Liver (tissue), 9 donors: ENCODE results near the gene TLE4. TPM values are rescaled to one million over a fixed set of nuclear protein-coding genes. Genes with fewer than 3 reads are reported as not detected.
"Not testable (repeated sequence)": the region's sequence is repeated elsewhere in the genome, so short reads cannot be mapped to it uniquely, and the experiment has no call there.

Experiments
- DNase-seq: peaks from one replicate; pipeline ENCODE4 v3.0.0-alpha.2; 2017; ENCODE audit warnings: low spot score
- H3K27ac ChIP-seq, 2 donors: one replicate each; pipeline ENCODE4 v1.7.0; 2013; ENCODE audit warnings: inconsistent platforms in 2 of 2, low read length in 2 of 2, control low read depth in 1 of 2, low read depth in 1 of 2, mild to moderate bottlenecking in 1 of 2
- H3K27me3 ChIP-seq, 4 donors: one replicate each; pipeline versions ENCODE4 v1.6.1 to v1.7.0; 2013; ENCODE audit warnings: low read length in 3 of 4, inconsistent platforms in 1 of 4, mild to moderate bottlenecking in 1 of 4, moderate library complexity in 1 of 4; ENCODE audit not compliant: control insufficient read depth in 4 of 4, insufficient read depth in 4 of 4
- H3K36me3 ChIP-seq, 4 donors: one replicate each; pipeline versions ENCODE4 v1.6.1 to v1.7.0; 2013; ENCODE audit warnings: low read length in 3 of 4, mild to moderate bottlenecking in 3 of 4, low read depth in 1 of 4, moderate library complexity in 1 of 4; ENCODE audit not compliant: control insufficient read depth in 4 of 4, insufficient read depth in 3 of 4
- H3K4me1 ChIP-seq, 4 donors: one replicate each; pipeline versions ENCODE4 v1.6.1 to v1.7.0; 2013; ENCODE audit warnings: low read length in 3 of 4, mild to moderate bottlenecking in 3 of 4, moderate library complexity in 1 of 4; ENCODE audit not compliant: control insufficient read depth in 4 of 4, insufficient read depth in 4 of 4
- H3K4me3 ChIP-seq, 3 donors: one replicate each; pipeline versions ENCODE4 v1.6.1 to v1.7.0; 2013; ENCODE audit warnings: low read length in 3 of 3, control low read depth in 1 of 3, low read depth in 1 of 3, mild to moderate bottlenecking in 1 of 3
- H3K9ac ChIP-seq, 2 donors: one replicate each; pipeline ENCODE4 v1.7.0; 2013; ENCODE audit warnings: low read length in 2 of 2, mild to moderate bottlenecking in 2 of 2, moderate library complexity in 2 of 2, control low read depth in 1 of 2, low read depth in 1 of 2
- H3K9me3 ChIP-seq, 4 donors: one replicate each; pipeline versions ENCODE4 v1.6.1 to v1.7.0; 2013; ENCODE audit warnings: low read length in 3 of 4; ENCODE audit not compliant: control insufficient read depth in 4 of 4
- EGR1 ChIP-seq, 2 donors: IDR thresholded peaks; 2 replicates each; pipeline ENCODE4 v1.6.1; 2016 to 2018; ENCODE audit warnings: antibody characterized with exemption in 2 of 2, low read depth in 2 of 2
- FOXA1 ChIP-seq: IDR thresholded peaks from 2 replicates; pipeline ENCODE4 v1.6.1; 2016; ENCODE audit warnings: antibody characterized with exemption
- FOXA2 ChIP-seq: IDR thresholded peaks from 2 replicates; pipeline ENCODE4 v1.6.1; 2016; ENCODE audit warnings: antibody characterized with exemption
- GABPA ChIP-seq, 2 donors: IDR thresholded peaks in 1 of 2; conservative IDR thresholded peaks in 1 of 2; 2 replicates each; pipeline ENCODE4 v1.6.1; 2016; ENCODE audit warnings: antibody characterized with exemption in 2 of 2, mild to moderate bottlenecking in 1 of 2, moderate library complexity in 1 of 2
- HNF4A ChIP-seq, 2 donors: conservative IDR thresholded peaks; 2 replicates each; pipeline ENCODE4 v1.6.1; 2016; ENCODE audit warnings: antibody characterized with exemption in 2 of 2, mild to moderate bottlenecking in 2 of 2
- HNF4G ChIP-seq: IDR thresholded peaks from 2 replicates; pipeline ENCODE4 v1.6.1; 2016; ENCODE audit warnings: antibody characterized with exemption
- JUND ChIP-seq, 2 donors: IDR thresholded peaks; 2 replicates each; pipeline ENCODE4 v1.6.1; 2016; ENCODE audit warnings: antibody characterized with exemption in 2 of 2
- NR2F2 ChIP-seq: IDR thresholded peaks from 2 replicates; pipeline ENCODE4 v1.6.1; 2016; ENCODE audit warnings: antibody characterized with exemption
- RAD21 ChIP-seq, 2 donors: IDR thresholded peaks; 2 replicates each; pipeline ENCODE4 v1.6.1; 2016; ENCODE audit warnings: antibody characterized with exemption in 2 of 2, mild to moderate bottlenecking in 2 of 2
- RXRA ChIP-seq, 2 donors: IDR thresholded peaks; 2 replicates each; pipeline ENCODE4 v1.6.1; 2017 to 2018; ENCODE audit warnings: antibody characterized with exemption in 2 of 2, mild to moderate bottlenecking in 1 of 2
- SP1 ChIP-seq: IDR thresholded peaks from 2 replicates; pipeline ENCODE4 v1.6.1; 2018; ENCODE audit warnings: antibody characterized with exemption, mild to moderate bottlenecking
- TAF1 ChIP-seq: conservative IDR thresholded peaks from 2 replicates; pipeline ENCODE4 v1.6.1; 2016; ENCODE audit warnings: antibody characterized with exemption, mild to moderate bottlenecking
- YY1 ChIP-seq: IDR thresholded peaks from 2 replicates; pipeline ENCODE4 v1.6.1; 2016; ENCODE audit warnings: antibody characterized with exemption, mild to moderate bottlenecking
- WGBS: extraction: QIAGEN DNeasy Blood & Tissue Kit; methylation state at CpG from one replicate; pipeline ENCODE4 v1.1.7; 2013; 5-methylcytosine and 5-hydroxymethylcytosine counted together
- polyA plus RNA-seq, 2 donors: library from polyadenylated mRNA; stranded (reverse) in 1 of 2; unstranded in 1 of 2; fragments of 200-250 nt in 1 of 2; fragments of >200 nt in 1 of 2; fragmentation: Nextera tagmentation in 1 of 2; extraction: Ambion mirVana in 1 of 2; gene quantifications; one replicate each; pipeline versions ENCODE4 v1.2.1 to v1.2.3, GENCODE V29; 2013 to 2015
- total RNA-seq, 2 donors: library from RNA; depleted of rRNA; stranded (reverse); fragments of >200 nt; gene quantifications; one replicate each; pipeline ENCODE4 v1.2.3, GENCODE V29; 2014
- TF ChIP-seq, protein P1 (sequence below): IDR thresholded peaks from 2 replicates; pipeline ENCODE4 v1.6.1; 2016; ENCODE audit warnings: antibody characterized with exemption
- TF ChIP-seq, protein P2 (sequence below): IDR thresholded peaks from 2 replicates; pipeline ENCODE4 v1.6.1; 2016; ENCODE audit warnings: antibody characterized with exemption
- TF ChIP-seq, protein P3 (sequence below): IDR thresholded peaks from 2 replicates; pipeline ENCODE4 v1.6.1; 2016; ENCODE audit warnings: antibody characterized with exemption, mild to moderate bottlenecking
- TF ChIP-seq, protein P4 (sequence below): IDR thresholded peaks from 2 replicates; pipeline ENCODE4 v1.6.1; 2016; ENCODE audit warnings: antibody characterized with exemption
- TF ChIP-seq, protein P5 (sequence below): fragments of 150-350 bp; IDR thresholded peaks from 2 replicates; pipeline ENCODE4 v1.5.1; 2017; ENCODE audit warnings: improper control_type of control experiment, low read depth, low read length; ENCODE audit not compliant: missing input control
- donor health status: healthy.
- donor health status: healthy.
- donor health status: healthy.
- donor health status: healthy.
- donor health status: healthy.

Gene TLE4
- total and polyA plus RNA-seq, 4 donors: 2.5 to 6.6 (median 4.7) TPM

DNA sequence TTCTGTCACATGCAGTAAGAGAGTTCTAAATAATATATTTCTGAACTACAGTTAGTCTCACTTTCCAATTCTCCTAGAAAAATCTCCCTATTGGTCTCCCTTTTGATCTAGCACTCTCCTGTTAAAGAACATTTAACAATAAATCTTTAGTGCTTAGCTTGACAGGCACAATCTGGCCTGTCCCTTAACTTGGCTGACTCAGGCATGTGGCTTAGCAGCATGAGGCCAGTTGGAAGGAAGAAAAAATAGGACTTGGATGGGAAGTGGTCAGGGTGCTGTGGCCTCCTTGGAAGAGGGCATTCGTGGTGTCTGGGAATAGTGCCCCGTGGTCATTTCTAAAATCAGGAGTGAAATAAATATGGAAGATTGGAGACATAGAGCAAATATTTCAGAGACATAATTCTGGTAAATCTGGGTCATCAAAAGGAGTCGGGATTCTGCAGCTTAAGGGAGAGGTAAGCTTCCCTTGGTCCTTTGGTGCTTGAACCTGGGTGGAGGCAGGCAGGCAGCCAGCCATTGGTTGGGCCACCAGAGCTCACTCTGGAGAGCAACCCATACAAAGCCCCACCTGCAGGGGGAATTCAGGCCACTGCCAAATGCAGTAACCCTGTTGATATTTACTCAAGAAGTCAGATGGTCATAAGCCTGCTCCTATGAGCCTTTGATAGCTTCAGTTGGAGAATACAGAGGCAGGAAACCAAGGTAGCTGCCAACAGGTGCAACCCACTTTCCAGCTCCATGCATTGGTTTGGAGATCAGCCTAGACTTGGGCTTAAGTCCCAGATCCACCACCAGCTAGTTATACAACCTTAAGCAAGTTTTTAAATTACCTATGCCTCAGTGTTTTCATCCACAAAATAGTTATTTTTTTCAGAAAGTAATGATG, 28.8 kb upstream of the TLE4 start:
- Histone ChIP-seq H3K9me3 (no peaks in the 10 kb centered on the region), H3K4me3 (no peak overlapping the region), H3K36me3 (no peaks in the 10 kb centered on the region), H3K27me3 (no peaks in the 10 kb centered on the region), H3K9ac (no peak overlapping the region), H3K4me1 (no peaks in the 10 kb centered on the region), H3K27ac (no peak overlapping the region)
- 85% methylated on average over 3 of the region's 3 CpGs for WGBS
- no peak for DNase-seq
- TF ChIP-seq FOXA1: no peak

DNA sequence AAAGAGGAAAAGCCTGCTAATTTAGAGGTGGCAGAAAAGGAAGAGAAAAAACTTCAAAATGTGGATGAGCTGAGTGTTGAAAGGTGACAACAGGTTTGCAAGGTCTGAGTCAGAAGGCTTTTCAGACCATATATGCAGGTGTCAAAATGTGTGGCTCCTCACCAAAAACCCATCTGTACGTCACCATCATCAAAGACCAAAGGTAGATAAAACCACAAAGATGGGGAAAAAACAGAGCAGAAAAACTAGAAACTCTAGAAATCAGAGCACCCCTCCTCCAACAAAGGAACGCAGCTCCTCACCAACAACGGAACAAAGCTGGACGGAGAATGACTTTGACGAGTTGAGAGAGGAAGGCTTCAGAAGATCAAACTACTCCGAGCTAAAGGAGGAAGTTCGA, 27.4 kb upstream of the TLE4 start:
- WGBS: 79% methylated on average over 7 of the region's 7 CpGs
- not testable (repeated sequence) for H3K4me3 ChIP-seq, H3K36me3 ChIP-seq, H3K27me3 ChIP-seq, H3K4me1 ChIP-seq, H3K9me3 ChIP-seq, H3K27ac ChIP-seq, DNase-seq, H3K9ac ChIP-seq

DNA sequence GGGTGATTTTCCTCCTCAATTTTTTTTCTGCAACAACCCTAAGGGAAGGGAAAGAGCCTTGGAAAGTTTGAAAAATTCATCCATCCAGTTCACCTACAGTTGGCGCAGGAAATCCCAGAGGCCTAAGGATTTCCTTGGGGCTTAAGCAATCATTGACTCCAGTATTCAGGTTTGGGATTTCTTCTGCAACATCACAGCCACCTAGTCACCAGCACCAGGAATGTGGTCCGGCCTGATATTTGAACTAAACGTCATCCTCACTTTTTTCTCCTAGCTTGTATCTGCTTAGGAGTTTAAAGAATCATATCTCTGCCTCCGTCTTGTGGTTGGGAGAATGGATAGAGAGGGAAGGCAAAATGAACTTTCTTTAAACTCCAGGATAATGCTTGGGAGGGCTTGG, 20.2 kb upstream of the TLE4 start:
- Histone ChIP-seq H3K9me3 (no peaks in the 10 kb centered on the region), H3K27ac (no peak overlapping the region), H3K36me3 (no peaks in the 10 kb centered on the region), H3K27me3 (no peaks in the 10 kb centered on the region), H3K9ac (no peak overlapping the region), H3K4me3 (no peak overlapping the region), H3K4me1 (no peaks in the 10 kb centered on the region)
- DNase-seq: no peak
- 82% methylated on average over 4 of the region's 4 CpGs for WGBS
- TF ChIP-seq YY1 (no peak), JUND (IDR thresholded peaks at IDR 0.05) (no peak), GABPA (IDR thresholded peaks at IDR 0.05 in 1 of 2, conservative IDR thresholded peaks at IDR 0.05 in 1 of 2) (no peak), TAF1 (no peak), SP1 (no peak), RXRA (IDR thresholded peaks at IDR 0.05) (no peak), FOXA2 (no peak), FOXA1 (no peak), NR2F2 (no peak), RAD21 (IDR thresholded peaks at IDR 0.05) (no peak), EGR1 (IDR thresholded peaks at IDR 0.05; ENCODE audit: low read depth in 2 of 2) (no peak), HNF4A (conservative IDR thresholded peaks at IDR 0.05) (no peak), HNF4G (no peak)
- TF ChIP-seq, protein P1, sequence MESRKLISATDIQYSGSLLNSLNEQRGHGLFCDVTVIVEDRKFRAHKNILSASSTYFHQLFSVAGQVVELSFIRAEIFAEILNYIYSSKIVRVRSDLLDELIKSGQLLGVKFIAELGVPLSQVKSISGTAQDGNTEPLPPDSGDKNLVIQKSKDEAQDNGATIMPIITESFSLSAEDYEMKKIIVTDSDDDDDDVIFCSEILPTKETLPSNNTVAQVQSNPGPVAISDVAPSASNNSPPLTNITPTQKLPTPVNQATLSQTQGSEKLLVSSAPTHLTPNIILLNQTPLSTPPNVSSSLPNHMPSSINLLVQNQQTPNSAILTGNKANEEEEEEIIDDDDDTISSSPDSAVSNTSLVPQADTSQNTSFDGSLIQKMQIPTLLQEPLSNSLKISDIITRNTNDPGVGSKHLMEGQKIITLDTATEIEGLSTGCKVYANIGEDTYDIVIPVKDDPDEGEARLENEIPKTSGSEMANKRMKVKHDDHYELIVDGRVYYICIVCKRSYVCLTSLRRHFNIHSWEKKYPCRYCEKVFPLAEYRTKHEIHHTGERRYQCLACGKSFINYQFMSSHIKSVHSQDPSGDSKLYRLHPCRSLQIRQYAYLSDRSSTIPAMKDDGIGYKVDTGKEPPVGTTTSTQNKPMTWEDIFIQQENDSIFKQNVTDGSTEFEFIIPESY: no peak
- TF ChIP-seq, protein P2, sequence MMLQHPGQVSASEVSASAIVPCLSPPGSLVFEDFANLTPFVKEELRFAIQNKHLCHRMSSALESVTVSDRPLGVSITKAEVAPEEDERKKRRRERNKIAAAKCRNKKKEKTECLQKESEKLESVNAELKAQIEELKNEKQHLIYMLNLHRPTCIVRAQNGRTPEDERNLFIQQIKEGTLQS: no peak
- TF ChIP-seq, protein P3, sequence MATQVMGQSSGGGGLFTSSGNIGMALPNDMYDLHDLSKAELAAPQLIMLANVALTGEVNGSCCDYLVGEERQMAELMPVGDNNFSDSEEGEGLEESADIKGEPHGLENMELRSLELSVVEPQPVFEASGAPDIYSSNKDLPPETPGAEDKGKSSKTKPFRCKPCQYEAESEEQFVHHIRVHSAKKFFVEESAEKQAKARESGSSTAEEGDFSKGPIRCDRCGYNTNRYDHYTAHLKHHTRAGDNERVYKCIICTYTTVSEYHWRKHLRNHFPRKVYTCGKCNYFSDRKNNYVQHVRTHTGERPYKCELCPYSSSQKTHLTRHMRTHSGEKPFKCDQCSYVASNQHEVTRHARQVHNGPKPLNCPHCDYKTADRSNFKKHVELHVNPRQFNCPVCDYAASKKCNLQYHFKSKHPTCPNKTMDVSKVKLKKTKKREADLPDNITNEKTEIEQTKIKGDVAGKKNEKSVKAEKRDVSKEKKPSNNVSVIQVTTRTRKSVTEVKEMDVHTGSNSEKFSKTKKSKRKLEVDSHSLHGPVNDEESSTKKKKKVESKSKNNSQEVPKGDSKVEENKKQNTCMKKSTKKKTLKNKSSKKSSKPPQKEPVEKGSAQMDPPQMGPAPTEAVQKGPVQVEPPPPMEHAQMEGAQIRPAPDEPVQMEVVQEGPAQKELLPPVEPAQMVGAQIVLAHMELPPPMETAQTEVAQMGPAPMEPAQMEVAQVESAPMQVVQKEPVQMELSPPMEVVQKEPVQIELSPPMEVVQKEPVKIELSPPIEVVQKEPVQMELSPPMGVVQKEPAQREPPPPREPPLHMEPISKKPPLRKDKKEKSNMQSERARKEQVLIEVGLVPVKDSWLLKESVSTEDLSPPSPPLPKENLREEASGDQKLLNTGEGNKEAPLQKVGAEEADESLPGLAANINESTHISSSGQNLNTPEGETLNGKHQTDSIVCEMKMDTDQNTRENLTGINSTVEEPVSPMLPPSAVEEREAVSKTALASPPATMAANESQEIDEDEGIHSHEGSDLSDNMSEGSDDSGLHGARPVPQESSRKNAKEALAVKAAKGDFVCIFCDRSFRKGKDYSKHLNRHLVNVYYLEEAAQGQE: no peak
- TF ChIP-seq, protein P4, sequence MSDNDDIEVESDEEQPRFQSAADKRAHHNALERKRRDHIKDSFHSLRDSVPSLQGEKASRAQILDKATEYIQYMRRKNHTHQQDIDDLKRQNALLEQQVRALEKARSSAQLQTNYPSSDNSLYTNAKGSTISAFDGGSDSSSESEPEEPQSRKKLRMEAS: no peak
- TF ChIP-seq, protein P5, sequence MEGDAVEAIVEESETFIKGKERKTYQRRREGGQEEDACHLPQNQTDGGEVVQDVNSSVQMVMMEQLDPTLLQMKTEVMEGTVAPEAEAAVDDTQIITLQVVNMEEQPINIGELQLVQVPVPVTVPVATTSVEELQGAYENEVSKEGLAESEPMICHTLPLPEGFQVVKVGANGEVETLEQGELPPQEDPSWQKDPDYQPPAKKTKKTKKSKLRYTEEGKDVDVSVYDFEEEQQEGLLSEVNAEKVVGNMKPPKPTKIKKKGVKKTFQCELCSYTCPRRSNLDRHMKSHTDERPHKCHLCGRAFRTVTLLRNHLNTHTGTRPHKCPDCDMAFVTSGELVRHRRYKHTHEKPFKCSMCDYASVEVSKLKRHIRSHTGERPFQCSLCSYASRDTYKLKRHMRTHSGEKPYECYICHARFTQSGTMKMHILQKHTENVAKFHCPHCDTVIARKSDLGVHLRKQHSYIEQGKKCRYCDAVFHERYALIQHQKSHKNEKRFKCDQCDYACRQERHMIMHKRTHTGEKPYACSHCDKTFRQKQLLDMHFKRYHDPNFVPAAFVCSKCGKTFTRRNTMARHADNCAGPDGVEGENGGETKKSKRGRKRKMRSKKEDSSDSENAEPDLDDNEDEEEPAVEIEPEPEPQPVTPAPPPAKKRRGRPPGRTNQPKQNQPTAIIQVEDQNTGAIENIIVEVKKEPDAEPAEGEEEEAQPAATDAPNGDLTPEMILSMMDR: no peak
